Measurements from ENCODE around the gene IRAK3.

Gene IRAK3

DNA sequence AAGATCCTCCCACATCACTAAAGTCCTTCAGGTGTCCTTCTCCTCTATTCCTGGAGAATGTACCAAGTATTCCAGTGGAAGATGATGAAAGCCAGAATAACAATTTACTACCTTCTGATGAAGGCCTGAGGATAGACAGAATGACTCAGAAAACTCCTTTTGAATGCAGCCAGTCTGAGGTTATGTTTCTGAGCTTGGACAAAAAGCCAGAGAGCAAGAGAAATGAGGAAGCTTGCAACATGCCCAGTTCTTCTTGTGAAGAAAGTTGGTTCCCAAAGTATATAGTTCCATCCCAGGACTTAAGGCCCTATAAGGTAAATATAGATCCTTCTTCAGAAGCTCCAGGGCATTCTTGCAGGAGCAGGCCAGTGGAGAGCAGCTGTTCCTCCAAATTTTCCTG is 58.7 kb downstream of the IRAK3 start:
- DNase-seq (ENCODE audit: extremely low spot score): no peak
- TF ChIP-seq, protein P1, sequence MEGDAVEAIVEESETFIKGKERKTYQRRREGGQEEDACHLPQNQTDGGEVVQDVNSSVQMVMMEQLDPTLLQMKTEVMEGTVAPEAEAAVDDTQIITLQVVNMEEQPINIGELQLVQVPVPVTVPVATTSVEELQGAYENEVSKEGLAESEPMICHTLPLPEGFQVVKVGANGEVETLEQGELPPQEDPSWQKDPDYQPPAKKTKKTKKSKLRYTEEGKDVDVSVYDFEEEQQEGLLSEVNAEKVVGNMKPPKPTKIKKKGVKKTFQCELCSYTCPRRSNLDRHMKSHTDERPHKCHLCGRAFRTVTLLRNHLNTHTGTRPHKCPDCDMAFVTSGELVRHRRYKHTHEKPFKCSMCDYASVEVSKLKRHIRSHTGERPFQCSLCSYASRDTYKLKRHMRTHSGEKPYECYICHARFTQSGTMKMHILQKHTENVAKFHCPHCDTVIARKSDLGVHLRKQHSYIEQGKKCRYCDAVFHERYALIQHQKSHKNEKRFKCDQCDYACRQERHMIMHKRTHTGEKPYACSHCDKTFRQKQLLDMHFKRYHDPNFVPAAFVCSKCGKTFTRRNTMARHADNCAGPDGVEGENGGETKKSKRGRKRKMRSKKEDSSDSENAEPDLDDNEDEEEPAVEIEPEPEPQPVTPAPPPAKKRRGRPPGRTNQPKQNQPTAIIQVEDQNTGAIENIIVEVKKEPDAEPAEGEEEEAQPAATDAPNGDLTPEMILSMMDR (IDR thresholded peaks at IDR 0.05; ENCODE audit: control extremely low read depth, extremely low read depth, low read depth, missing control alignments): no peak
- ChIA-PET CTCF (interaction anchor here (0.9 to 2.2 kb wide), 8 partner anchors 12 to 465 kb away, joined by 3 to 12 read pairs (median 5); no protein-coding TSS in a partner anchor), POLR2A (no interaction called here)

DNA sequence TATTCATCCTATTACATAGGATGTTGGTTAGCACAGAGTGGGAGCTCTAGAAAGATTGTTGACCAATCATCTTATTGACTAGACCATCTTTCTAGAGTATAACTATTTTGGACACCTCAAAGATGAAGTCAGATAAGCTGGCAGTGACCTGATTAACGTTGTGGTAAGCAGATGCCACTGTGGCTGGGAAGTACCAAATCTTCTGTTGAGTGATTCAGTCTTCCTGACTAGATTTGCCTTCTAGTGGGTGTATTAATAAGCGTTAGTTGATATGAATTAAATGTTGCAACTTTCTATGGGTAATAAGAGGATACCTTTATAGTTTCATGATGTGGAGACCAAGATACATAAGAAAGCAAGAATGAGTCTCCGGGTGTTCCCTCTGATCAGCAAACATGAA is 62.0 kb downstream of the IRAK3 start:
- ChIA-PET CTCF (interaction anchor here (0.8 to 3.0 kb wide), 5 partner anchors 13 to 442 kb away, joined by 3 to 12 read pairs (median 4); partner anchors contain the start of gene TMBIM4), POLR2A (no interaction called here)
- TF ChIP-seq, protein P1 (IDR thresholded peaks at IDR 0.05; ENCODE audit: control extremely low read depth, extremely low read depth, low read depth, missing control alignments): no peak
- no peak for DNase-seq (ENCODE audit: extremely low spot score)

DNA sequence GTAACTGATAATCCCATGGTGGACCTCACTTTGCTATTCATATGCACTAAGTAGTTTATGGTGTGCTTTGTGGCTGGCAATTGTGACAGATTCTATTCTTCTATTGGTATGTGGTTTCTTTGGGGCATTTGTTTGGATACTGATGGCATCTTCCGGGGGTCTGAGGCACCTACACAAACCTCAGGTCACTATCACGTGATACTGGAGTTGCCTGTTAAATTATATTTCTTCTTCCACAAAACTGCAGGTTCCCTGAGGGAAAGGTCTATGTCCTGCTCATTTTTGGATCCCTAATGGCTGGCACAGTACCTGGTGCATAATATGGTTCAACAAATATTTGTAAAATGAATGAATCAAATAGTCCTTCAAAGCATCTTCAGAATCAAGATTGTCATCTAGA is 63.8 kb downstream of the IRAK3 start:
- TF ChIP-seq, protein P1 (IDR thresholded peaks at IDR 0.05; ENCODE audit: control extremely low read depth, extremely low read depth, low read depth, missing control alignments): no peak
- DNase-seq (ENCODE audit: extremely low spot score): no peak
- ChIA-PET CTCF (interaction anchor here (1.4 to 3.0 kb wide), 3 partner anchors 10 to 17 kb away, joined by 4 to 12 read pairs (median 7); no protein-coding TSS in a partner anchor), POLR2A (no interaction called here)

DNA sequence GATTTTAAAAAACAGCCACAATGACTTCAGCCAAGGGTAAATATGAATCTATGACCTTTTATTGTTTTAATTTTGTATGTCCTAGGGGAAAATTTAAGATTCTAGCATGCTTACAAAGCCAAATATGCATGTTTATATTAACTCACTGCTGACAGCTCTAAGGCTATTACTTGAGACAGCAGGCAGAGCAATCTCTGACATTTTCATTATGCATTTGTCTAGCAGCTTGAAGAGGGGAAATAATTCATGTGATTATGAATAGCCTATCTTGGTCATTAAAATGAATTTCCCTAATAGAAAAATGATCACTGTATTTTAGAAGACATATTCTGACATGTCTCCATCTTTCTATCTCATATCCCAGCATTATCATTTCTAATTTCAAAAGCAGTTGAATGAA is 66.7 kb downstream of the IRAK3 start:
- DNase-seq (ENCODE audit: extremely low spot score): no peak
- CTCF ChIA-PET: interaction anchor here (1.6 kb wide), 1 partner anchor 9 kb away, joined by 5 read pairs; no protein-coding TSS in a partner anchor
- TF ChIP-seq, protein P1 (IDR thresholded peaks at IDR 0.05; ENCODE audit: control extremely low read depth, extremely low read depth, low read depth, missing control alignments): no peak
- POLR2A ChIA-PET: no interaction called here

DNA sequence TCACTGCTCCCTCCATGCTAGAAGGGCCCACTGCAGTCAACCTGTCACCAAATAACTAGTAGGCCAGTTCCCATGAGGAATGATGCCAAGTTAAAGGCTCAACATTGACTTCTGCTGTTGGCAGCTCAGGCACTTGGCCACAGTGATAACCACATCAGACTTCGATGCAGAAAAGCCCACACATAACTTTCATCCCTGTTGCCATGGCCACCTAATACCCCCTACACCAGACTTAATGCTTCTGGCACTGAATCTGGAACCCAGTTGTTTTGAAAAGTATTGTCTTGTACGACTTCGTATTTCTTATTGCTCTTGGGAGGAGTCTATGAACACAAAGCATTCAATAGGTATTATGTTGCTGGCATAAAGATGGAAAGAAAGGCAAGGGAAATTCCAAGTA is 69.0 kb downstream of the IRAK3 start:
- ChIA-PET POLR2A (no interaction called here), CTCF (interaction anchor here (1.2 kb wide), 1 partner anchor 11 kb away, joined by 3 read pairs; no protein-coding TSS in a partner anchor)
- TF ChIP-seq, protein P1 (IDR thresholded peaks at IDR 0.05; ENCODE audit: control extremely low read depth, extremely low read depth, low read depth, missing control alignments): no peak
- DNase-seq (ENCODE audit: extremely low spot score): no peak

DNA sequence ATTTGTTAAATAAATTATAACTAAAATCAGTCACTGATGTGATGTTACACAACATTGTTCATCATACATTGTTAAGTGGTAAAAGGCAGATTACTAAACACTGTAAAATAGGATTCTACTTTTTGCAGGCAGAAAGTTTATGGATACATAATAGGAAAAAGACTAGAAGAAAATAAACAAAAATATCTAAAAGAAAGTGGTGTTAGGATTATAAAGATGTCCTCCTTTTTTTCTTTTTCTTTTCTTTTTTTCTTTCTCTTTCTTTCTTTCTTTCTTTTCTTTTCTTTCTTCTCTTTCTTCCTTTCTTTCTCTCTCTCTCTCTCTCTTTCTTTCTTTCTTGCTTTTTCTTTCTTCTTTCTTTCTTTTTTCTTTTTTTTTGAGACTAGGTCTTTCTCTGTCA is 73.7 kb downstream of the IRAK3 start:
- DNase-seq (ENCODE audit: extremely low spot score): no peak
- POLR2A ChIA-PET: no interaction called here
- TF ChIP-seq, protein P1 (IDR thresholded peaks at IDR 0.05; ENCODE audit: control extremely low read depth, extremely low read depth, low read depth, missing control alignments): no peak
- CTCF ChIA-PET: no interaction called here

Measured in GM10248 (cell line).